Measurements from ENCODE around the gene MCAT. TPM values are rescaled to one million over a fixed set of nuclear protein-coding genes. Genes with fewer than 3 reads are reported as not detected.
"Not testable (repeated sequence)": the region's sequence is repeated elsewhere in the genome, so short reads cannot be mapped to it uniquely, and the experiment has no call there.

The MCAT gene
- total RNA-seq, 1 experiment from 2014 or later, result 17.5 TPM

DNA sequence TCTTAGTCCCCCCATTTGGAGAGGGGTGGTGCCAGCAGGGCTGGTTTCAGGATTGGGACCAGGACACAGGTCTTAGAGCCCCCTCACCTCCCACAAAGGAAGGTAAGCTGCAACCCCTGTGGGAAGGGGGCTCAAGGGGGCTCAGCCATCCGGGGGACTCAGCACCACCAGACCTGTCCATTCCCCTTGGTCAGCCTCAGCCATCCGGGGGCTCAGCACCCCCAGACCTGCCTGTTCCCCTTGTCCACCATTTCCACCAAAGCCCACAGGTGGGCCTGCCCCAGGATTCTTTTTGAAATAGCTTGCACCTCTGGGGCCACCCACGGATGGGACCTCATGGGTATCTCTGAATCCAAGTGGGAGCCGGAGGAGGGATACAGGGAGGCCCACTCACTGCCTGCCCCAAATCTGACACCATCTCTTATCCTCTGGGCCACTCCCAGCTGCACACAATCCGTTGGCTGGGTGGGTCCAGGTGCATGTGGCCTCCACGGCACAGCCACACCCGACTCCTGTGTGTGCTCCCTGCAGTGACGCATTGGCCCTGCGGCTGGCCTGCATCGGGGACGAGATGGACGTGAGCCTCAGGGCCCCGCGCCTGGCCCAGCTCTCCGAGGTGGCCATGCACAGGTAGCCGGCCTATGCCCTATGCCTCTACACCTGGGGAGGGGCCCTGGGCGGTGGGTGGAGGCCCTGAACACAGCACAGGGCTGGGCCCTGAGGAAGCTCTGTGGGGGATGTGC is 15.9 kb downstream of the MCAT start:
- DNase-seq (ENCODE audit: low read depth), result no peak

DNA sequence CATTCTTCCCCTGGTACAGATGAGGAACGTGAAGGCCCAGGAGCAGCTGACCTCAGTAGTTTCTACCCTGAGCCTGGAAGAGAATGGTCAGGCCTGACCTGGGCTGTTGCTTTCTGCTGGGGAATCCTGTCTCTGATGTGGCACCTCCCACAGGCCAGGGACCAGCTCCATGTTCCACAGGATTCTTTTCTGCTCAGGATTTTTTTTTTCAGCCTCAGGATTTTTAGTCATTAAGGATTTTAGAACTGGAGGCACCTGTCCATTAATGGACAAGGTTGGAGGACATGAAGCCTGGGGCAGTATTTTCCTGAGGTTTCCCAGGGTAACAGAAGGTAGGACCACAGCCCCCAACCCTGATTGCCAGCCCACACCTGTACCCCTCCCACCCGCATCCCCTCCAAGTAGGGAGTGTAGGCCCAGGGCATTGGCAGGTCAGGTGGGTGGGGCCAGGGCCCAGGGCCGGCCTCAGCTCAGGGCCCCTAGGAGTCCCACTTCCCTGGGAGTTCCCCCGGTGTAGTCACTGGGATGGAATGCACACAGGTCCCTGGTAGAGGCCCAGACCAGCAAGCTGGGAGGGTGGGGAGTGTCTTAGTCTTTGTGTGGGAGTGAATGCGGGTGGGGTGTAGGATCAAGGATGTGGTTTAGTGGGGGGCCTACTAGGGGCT is 16.6 kb downstream of the MCAT start:
- DNase-seq (ENCODE audit: low read depth), result peak; percentile 71

DNA sequence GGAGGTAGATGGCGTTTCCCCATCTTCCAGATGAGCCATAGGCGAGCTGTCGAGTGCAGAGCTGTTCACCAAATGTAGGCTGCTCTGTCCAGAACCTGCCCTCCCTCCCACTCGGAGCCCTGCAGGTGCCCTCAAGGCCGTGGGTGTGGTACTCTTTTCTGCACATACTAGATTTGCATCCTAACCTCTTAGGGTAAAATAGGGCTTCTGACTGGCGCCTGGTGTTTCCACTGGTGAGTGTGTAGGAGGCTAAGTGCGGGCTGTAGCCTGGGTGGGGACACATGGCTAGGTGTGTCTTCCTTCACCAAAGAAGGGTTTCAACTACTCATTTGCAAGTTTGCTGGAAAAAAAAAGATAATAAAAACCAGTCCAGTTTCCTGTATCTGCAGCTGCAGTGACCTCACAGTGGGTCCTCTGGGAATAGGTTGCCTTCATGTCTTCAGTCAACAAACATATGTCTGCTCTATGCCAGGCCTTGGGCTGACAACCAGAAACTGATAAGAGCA is 24.2 kb downstream of the MCAT start:
- DNase-seq (ENCODE audit: low read depth), result no peak

DNA sequence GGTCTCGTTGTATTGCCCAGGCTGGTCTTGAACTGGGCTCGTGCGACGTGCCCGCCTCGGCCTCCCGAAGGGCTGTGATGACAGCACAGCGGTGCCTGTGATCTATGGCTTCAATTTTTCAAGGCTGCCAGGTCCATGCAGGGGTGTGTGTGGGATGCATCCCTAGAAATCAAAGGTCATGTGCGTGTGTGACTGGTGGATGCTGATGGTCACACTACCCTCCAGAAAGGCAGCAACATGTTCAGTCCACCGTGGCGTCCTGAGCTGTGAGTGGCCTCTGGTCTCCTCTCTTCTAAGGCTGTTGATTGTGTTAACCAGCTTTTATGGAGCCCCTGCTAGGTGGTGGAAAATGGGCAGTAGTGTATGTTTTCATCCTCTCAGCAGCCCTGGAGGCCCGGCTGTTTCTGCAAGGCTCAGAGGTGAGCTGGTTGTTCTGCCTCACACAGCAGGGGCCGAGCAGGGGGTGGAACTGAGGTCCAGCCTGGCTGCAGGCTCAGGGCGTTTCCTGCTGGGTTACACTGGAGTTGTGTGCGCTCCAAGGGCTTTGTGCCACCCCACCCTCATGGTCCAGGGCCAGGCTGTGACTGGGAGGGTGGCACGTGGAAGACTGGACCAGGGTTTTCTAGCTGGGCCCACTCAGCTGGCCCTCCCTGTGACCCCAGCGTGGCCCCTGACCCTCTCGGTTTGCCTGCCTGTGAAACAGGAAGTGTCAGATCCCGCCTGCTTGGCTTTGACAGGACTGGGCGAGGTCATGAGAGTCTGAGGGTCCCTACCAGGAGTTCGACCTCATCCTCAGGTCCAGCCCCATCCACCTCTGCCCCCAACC is 25.0 kb downstream of the MCAT start:
- DNase-seq (ENCODE audit: low read depth), result no peak

GRCh38 chr22:43116932-43117331 is 26.3 kb downstream of the MCAT start:
- no peak for DNase-seq (ENCODE audit: low read depth)

DNA sequence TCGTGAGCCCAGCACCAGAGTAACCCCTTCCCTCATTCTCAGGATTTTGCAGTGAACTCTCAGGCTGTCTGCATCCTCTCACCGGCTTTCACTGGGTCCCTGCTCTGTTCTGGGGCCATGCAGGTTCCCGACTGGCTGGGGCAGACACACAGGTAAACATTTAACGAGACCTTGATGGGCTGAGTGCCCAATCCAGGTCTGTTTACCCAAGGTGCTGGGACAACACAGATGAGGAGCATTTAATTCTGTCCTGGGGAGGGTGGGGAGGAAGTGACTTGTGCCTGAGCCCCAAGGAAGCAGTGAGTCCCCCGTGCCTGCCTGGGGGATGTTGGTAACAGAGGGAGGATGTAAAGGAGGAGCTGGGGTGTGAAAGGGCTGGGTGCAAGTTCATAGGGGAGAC is 28.2 kb downstream of the MCAT start:
- no peak for DNase-seq (ENCODE audit: low read depth)

- DNase-seq (ENCODE audit: low read depth), result no peak
Measured at GRCh38 chr22:43113526-43114251, 29.5 kb downstream of the MCAT start.

DNA sequence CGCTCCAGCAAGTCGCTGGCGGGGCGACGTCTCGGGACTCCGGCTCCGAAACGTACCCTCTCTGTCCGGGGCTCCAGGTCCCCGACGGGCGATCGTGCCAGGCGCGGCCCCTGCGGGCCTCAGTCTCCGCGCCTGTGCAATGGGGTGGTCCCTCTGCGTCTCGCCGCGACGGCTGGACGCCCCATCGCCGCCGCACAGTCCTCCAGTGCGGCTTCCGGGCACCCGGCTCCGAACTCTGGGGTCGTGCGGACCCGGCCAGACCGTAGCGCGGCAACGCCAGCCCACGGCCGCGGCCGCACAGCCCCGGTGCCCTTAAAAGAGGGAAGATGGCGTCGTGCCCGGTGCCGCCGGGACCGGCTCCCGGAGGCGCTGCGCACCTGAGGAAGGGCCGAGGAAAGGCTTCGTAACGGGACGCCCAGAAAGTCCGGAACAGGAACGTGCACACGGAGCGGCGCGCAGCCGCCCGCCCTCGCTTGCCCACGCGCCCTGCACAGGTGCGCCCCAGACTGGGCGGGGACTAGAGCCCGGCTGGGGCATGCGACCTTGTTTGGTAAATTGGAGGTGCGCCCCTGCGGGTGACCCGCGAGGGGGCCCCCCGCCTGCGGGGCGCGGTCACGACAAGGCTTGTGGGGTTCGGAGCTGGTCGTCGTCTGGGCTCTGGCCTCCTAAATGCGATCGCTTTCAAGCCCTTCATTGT is 32.1 kb downstream of the MCAT start:
- DNase-seq (ENCODE audit: low read depth), result no peak

GRCh38 chr22:43110444-43110926 is 32.7 kb downstream of the MCAT start, which contains the start of gene BIK:
Gene BIK (plus strand): TSS chr22:43110750. CDS start chr22:43124023, 13,273 bp downstream.
- DNase-seq (ENCODE audit: low read depth), result peak; percentile 31

DNA sequence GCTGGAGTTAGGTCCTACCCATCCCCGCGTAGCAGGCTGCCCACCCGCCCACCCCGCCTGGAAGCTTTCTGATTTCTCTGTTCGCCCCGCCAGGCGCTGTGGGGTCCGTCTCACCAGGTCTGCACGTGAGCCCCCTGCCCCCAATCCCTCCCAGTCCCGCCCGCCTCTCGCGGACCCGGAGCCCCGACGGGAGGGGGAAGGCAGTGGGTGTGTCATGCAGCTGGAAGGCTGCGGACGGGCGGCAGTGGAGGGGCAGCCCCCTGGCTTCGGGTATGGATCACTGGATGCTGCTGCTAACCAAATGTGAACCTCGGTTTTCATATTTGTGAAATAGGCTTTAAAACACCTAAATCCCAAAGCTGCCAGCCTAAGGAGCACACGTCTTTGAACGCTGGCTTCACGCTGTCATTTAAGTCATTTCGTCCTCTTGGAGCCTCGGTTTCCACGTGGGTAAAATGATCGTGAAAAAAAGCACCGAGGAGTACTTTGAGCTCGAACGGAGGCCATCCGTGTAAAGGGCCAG is 33.2 kb downstream of the MCAT start:
- no peak for DNase-seq (ENCODE audit: low read depth)

- DNase-seq (ENCODE audit: low read depth), result no peak
Measured at GRCh38 chr22:43109511-43109910, 33.7 kb downstream of the MCAT start.

DNA sequence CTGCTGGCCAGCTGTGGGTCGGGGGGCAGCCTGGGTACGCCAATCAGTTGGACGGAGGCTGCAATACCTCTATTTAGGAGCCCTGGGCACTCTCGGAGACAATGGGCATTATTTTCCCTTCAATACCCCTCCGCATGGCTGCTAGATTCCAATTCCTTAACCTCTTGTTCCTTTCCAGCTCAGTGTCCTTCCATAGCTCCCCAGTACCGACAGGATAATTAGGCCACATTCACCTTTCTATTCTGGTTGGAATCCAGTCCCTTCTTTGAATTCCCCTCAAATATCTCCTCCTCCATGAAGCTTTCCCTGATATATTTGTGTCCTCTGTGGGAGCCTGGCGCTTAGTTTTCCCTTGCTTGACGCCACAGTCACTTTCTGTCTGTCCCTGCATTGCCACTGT is 36.9 kb downstream of the MCAT start:
- DNase-seq (ENCODE audit: low read depth), result no peak

- DNase-seq (ENCODE audit: low read depth), result not testable (repeated sequence)
Measured at GRCh38 chr22:43104950-43105349, 38.2 kb downstream of the MCAT start.

DNA sequence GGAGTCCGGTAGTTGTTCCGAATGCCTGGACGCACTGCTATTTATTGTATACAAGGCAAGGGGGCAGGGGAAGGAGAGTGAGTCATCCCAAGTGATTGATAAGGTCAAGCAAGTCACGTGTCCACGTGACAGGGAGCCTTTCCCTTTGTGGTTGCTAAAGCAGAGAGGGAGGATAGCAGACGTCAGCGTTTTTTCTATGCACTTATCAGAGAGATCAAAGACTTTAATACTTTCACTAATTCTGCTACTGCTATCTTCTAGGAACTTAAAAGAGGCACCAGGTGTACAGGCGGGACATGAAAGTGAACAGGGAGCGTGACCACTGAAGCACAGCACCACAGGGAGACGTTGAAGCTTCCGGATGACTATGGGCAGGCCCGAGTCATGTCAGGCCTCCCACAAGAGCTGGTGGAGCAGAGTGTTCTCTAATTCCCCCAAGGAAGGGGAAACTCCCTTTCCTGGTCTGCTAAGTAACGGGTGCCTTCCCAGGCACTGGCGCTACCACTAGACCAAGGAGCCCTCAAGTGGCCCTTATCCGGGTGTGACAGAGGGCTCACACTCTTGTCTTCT is 39.1 kb downstream of the MCAT start:
- DNase-seq (ENCODE audit: low read depth), result not testable (repeated sequence)

DNA sequence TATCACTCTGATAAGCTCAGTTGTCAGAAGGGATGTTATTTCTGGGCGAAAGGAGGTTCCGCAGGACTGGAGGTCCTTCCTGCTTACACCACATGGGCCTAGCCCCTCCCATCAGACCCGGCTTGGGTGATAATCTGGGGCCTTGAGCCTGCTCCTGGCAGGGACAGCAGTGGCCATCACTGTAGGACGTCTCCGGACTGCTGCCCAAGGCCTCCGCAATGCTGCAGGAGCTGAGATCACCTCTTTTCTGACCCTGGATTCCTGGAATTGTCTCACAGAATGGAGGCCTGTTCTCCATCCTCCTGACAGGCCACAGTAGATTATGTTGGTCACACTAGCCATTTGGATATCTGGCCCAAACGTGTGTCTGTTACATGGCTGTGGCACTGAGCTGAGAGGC is 41.9 kb downstream of the MCAT start:
- no peak for DNase-seq (ENCODE audit: low read depth)

- DNase-seq (ENCODE audit: low read depth), result peak; percentile 48
Measured at GRCh38 chr22:43100225-43100624, 43.0 kb downstream of the MCAT start.

DNA sequence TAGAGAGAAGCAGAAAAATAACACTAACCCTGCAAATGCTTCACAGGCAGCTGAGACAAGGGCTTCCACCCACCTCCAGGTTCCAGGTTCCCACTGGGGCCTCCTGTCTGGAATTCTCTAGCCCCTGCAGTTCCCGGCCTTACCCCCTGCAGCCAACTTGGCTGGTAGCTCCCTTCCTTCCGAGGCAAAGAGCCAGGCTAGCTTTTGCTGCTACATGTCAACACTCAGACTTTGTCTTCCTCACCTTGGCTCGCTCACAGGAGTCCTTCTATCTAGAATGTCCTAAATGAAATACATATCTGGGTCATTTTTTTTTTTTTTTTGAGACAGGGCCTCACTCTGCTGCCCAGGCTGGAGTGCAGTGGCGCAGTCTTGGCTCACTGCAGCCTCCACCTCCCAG is 44.1 kb downstream of the MCAT start:
- DNase-seq (ENCODE audit: low read depth), result no peak

DNA sequence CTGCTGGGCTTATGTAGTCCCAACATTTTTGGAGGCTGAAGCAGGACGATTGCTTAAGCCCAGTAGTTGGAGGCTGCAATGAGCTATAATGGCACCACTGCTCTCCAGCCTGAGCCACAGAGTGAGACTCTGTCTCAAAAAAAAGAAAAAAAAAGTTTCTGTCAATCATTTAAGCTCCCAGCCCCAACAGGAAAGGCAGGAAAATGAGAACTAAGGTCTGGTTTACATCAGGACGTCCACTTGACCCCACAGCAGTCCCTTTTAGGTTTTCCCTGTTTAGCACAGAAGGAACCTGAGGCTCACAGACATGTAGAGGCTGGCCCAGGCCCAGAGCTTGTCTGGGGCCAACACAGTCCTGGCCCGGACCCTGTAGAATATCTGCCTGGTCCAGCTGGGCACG is 44.8 kb downstream of the MCAT start:
- DNase-seq (ENCODE audit: low read depth), result no peak

- DNase-seq (ENCODE audit: low read depth), result no peak
Measured at GRCh38 chr22:43096420-43096819, 46.8 kb downstream of the MCAT start.

- no peak for DNase-seq (ENCODE audit: low read depth)
Measured at GRCh38 chr22:43094551-43094950, 48.6 kb downstream of the MCAT start.
